Astrocyte of the cerebellum (primary cell): ENCODE measurements around the gene HEATR5B.

Source experiments
- DNase-seq: peaks from one replicate; pipeline ENCODE4 v3.0.0-alpha.2; 2011; ENCODE audit warnings: low read depth
- H3K4me3 ChIP-seq: 2 replicates; pipeline ENCODE4 v1.5.1; 2011; ENCODE audit warnings: mild to moderate bottlenecking, low read depth, low read length, moderate library complexity
- in situ Hi-C: cut with HindIII; loops from 2 replicates; pipeline ENCODE4 v1.10.0; 2017; ENCODE audit warnings: low sequenced_read_pairs
- TF ChIP-seq, protein P1 (sequence below): IDR thresholded peaks from 2 replicates; pipeline ENCODE4 v1.5.1; 2012; ENCODE audit warnings: low read length, low read depth, moderate library complexity, mild to moderate bottlenecking; ENCODE audit errors: missing control alignments

Gene HEATR5B

DNA sequence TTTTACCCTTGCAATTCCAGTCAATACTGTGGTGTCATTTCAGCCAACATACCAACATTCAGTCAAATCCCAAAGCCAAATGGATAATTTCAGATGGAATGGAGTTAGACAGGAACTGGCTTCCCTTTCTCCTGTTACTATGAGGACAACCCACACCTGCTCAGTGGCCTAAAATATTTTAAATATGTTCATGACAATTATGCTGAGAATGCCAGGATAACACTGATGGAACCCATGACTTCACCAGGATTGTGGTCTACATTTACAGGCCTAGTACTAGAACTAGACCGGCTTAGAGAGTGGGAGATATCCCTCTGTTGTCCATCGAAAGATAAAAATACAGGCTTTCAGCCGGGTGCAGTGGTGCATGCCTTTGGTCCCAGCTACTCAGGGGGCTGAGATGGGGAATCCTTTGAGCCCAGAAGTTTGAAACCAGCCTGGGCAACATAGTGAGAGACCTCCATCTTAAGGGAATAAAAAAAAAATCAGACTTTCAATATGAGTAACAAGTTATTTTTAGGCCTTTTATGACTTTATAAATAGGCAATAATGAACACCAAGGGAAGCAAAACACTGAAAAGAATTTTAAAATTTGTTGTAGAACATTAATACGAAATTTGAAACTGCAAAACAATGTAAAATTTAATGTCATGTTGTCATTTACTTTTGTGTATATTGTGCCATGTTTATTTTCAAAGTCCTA lies 14.4 kb upstream of the HEATR5B start:
- DNase-seq = no peak
- TF ChIP-seq, protein P1, sequence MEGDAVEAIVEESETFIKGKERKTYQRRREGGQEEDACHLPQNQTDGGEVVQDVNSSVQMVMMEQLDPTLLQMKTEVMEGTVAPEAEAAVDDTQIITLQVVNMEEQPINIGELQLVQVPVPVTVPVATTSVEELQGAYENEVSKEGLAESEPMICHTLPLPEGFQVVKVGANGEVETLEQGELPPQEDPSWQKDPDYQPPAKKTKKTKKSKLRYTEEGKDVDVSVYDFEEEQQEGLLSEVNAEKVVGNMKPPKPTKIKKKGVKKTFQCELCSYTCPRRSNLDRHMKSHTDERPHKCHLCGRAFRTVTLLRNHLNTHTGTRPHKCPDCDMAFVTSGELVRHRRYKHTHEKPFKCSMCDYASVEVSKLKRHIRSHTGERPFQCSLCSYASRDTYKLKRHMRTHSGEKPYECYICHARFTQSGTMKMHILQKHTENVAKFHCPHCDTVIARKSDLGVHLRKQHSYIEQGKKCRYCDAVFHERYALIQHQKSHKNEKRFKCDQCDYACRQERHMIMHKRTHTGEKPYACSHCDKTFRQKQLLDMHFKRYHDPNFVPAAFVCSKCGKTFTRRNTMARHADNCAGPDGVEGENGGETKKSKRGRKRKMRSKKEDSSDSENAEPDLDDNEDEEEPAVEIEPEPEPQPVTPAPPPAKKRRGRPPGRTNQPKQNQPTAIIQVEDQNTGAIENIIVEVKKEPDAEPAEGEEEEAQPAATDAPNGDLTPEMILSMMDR = no peak
- no peak overlapping the region for H3K4me3 ChIP-seq
- in situ Hi-C loops = no loop called here

DNA sequence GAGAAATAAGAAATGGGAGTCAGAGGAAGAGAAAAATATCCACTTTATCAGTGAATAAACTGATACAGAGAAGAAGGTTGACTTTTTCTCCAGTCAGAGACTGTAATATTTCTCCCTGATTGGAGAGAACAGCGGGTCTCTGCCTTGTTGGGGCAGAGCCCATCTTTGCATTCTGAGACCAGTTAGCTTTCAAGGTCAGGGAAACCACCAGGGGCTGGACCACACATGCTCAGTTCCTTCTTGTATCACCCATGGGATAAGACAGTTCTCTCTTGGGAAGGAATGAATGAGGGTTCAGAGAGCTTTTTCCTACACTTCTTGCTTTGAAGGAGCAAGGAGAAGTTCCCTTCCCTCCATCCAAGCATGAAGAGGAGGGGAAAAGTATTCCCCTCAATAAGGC lies 12.4 kb upstream of the HEATR5B start:
- no peak for DNase-seq
- no peak overlapping the region for H3K4me3 ChIP-seq
- TF ChIP-seq, protein P1 = no peak
- in situ Hi-C loops = no loop called here

DNA sequence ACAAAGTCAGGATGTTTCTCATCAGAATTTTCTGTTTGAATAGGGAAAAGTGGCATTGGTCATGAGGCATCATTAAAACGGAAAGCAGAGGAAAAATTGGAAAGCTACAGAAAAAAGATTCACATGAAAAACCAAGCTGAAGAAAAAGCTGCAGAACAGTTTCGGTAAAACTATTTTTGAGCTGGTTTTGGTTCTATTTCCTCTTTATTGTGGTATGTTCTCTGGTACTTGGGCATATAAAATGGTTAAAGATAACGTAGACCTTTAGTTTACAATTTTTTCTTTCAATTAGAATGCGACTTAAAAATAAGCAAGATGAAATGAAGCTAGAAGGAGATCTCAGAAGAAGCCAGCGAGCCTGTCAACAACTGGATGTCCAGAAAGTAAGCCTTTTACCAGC lies 7.7 kb upstream of the HEATR5B start:
- no peak for DNase-seq
- in situ Hi-C loops = no loop called here
- TF ChIP-seq, protein P1 = no peak
- H3K4me3 ChIP-seq = no peak overlapping the region

DNA sequence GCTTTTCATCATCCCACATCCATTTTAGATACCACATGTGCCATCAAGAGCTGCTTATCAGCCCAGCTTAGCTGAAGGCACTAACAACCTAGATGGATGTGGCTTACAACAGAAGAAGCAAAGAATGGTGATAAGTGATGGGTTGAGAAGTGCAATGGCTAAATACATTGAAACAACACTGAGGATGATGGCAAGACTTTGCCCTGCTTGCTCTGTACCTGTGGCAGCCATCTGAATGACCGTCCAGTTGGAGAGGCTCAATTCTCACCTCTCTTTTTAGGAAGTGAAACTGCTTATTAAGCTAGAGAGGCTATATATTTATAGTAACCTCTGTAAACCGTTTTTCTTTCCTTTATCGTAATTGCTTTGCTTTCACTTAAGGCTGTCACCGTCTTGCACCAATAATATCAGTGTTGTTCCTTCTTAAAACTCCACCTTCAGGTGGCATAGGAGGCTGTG lies 5.9 kb upstream of the HEATR5B start:
- in situ Hi-C loops = no loop called here
- H3K4me3 ChIP-seq = no peak overlapping the region
- DNase-seq = no peak
- TF ChIP-seq, protein P1 = no peak

DNA sequence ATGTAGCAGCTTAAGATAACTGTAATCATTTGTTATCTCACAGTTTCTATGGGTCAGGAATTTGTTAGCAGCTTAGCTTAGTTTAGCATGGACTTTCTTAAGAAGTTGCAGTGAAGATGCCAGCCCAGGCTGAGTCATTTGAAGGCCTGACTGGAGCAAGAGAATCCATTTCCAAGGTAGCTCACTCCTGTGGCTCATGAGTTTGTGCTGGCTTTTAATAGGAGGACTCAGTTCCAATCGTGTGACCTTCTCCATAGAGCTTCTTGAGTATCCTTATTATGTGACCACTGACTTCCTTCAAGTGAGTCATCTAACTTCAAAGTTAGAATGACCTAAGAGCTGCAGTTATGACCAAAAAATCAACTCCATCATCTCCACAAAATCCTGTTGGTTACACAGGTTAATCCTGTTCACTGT lies 1.6 kb upstream of the HEATR5B start:
- H3K4me3 ChIP-seq = no peak overlapping the region
- no peak for DNase-seq
- TF ChIP-seq, protein P1 = no peak
- in situ Hi-C loops = no loop called here

DNA sequence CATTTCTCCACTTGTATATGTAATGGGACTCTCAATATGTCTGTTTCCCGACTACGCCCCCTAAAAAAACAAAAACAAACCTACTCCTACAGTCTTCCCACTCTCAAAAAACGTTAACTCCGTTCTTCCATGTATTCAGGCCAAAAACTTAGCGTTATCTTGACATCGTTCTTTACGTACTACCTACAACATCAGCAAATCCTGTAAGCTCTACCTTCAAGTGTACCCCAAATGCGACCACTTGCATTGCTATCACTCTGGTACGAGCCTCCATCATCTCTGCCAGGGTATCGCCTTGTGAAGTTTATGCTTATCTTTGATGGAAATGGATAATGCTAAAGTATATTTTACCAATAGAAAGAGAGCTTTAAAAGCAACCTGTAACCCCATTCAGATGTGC lies 625 bp upstream of the HEATR5B start:
- no peak for DNase-seq
- TF ChIP-seq, protein P1 = no peak
- peak overlapping the region; percentile 96 for H3K4me3 ChIP-seq
- in situ Hi-C loops = no loop called here
